HFFc6 (cell line): ENCODE measurements around the gene CALN1. TPM values are rescaled to one million over a fixed set of nuclear protein-coding genes. Genes with fewer than 3 reads are reported as not detected.

ENCODE experiments used
- DNase-seq: peaks from one replicate; pipeline ENCODE4 v3.0.0-alpha.2; 2018
- H3K27ac Mint-ChIP-seq: 2 replicates; pipeline ENCODE4 v1.8.0; 2020; ENCODE audit warnings: mild to moderate bottlenecking, mixed read lengths
- H3K27me3 Mint-ChIP-seq: 2 replicates; pipeline ENCODE4 v1.8.0; 2021; ENCODE audit warnings: mild to moderate bottlenecking, moderate library complexity, mixed read lengths; ENCODE audit not compliant: insufficient read depth
- H3K36me3 Mint-ChIP-seq: 2 replicates; pipeline ENCODE4 v1.8.0; 2021; ENCODE audit warnings: low read depth, mixed read lengths
- H3K4me1 Mint-ChIP-seq: 2 replicates; pipeline ENCODE4 v1.8.0; 2020; ENCODE audit warnings: low read depth, mixed read lengths
- H3K4me3 Mint-ChIP-seq: 2 replicates; pipeline ENCODE4 v1.8.0; 2020; ENCODE audit warnings: mild to moderate bottlenecking, moderate library complexity, mixed read lengths
- H3K9me3 Mint-ChIP-seq: 2 replicates; pipeline ENCODE4 v1.8.0; 2020; ENCODE audit warnings: mild to moderate bottlenecking, mixed read lengths
- total RNA-seq, 6 experiments: library from RNA; stranded (reverse); fragmentation: NEBNext Ultra II Directional; extraction: Animal tissue kit (Norgen Biotek cat#: 25700); gene quantifications; 2 replicates in 1 of 6; 3 replicates in 5 of 6; pipeline ENCODE4 v1.2.3, GENCODE V29; 2021
- TF ChIP-seq, protein P1 (sequence below): fragments of 200-600 bp; sonication (generic); IDR thresholded peaks from 2 replicates; pipeline ENCODE4 v1.5.0; 2021; ENCODE audit warnings: antibody characterized with exemption, mild to moderate bottlenecking

CALN1 gene
- total RNA-seq, 6 experiments from 2014 or later = not detected

DNA sequence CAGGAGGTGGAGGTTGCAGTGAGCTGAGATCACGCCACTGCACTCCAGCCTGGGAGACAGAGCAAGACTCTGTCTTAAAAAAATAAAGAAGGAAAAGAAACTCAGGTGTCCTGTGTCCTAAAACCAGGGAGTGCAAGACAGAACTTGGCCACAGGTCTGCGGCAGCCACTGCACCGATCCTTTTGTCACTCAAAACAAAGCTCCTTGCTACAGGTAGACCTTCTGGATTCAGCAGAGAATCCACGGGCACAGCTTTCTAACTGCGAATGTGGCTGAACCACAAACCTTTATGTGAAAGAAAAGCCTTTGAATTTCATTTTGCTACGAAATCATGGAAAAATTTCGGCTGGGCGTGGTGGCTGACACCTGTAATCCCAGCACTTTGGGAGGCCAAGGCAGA is 634.9 kb downstream of the CALN1 start:
- no peaks in the 10 kb centered on the region for H3K4me1 Mint-ChIP-seq
- no peaks in the 10 kb centered on the region; the same call in 1 of the 2 replicates for H3K27me3 Mint-ChIP-seq
- H3K4me3 Mint-ChIP-seq = no peak overlapping the region

DNA sequence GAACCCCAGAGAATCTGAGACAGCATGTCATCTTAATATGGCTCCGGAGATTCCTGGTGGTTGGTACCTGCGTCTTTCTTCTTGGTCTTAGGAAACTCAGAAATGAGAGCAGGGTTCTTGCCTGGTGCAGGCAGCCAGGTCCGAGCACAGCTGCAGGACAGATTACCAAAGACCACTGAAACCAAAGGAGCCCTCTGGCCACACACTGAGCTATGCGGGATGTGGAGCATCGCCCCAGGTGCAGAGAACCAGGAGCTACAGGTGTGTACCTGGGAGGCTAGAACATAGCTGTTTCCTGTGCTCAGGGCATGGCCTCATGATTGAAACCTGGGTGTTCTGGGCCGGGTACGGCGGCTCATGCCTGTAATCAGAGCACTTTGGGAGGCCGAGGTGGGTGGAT is 635.4 kb downstream of the CALN1 start:
- Mint-ChIP-seq H3K36me3 (no peaks in the 10 kb centered on the region), H3K27me3 (no peaks in the 10 kb centered on the region; the same call in 1 of the 2 replicates), H3K27ac (no peak overlapping the region), H3K4me1 (no peaks in the 10 kb centered on the region), H3K9me3 (peaks cover 25% of the 10 kb centered on the region), H3K4me3 (no peak overlapping the region)
- TF ChIP-seq, protein P1, sequence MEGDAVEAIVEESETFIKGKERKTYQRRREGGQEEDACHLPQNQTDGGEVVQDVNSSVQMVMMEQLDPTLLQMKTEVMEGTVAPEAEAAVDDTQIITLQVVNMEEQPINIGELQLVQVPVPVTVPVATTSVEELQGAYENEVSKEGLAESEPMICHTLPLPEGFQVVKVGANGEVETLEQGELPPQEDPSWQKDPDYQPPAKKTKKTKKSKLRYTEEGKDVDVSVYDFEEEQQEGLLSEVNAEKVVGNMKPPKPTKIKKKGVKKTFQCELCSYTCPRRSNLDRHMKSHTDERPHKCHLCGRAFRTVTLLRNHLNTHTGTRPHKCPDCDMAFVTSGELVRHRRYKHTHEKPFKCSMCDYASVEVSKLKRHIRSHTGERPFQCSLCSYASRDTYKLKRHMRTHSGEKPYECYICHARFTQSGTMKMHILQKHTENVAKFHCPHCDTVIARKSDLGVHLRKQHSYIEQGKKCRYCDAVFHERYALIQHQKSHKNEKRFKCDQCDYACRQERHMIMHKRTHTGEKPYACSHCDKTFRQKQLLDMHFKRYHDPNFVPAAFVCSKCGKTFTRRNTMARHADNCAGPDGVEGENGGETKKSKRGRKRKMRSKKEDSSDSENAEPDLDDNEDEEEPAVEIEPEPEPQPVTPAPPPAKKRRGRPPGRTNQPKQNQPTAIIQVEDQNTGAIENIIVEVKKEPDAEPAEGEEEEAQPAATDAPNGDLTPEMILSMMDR = no peak
- DNase-seq = no peak

More for the DNA sequence above, 634.9 kb downstream of the CALN1 start:
- Mint-ChIP-seq H3K36me3 (no peaks in the 10 kb centered on the region), H3K27ac (no peak overlapping the region), H3K9me3 (peaks cover 30% of the 10 kb centered on the region)
- DNase-seq = no peak
- TF ChIP-seq, protein P1 = no peak

DNA sequence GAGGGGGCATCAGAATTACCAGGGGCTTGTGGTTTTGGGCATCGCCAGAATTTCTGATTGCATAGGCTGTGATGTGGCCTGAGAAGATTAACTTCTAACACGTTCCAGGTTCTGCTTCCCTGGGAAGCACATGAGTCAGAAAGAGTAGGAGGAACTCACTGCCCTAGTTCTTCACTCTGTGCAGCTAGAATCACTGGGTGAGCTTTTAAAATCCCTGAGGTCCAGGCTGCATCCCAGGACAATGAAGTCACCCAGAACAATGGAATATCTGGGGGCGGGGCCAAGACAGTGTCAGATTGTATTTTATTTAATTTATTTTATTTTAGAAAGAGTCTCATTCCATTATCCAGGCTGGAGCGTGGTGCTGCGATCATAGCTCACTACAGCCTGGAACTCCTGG is 636.5 kb downstream of the CALN1 start:
- no peak for DNase-seq
- Mint-ChIP-seq H3K4me1 (no peaks in the 10 kb centered on the region), H3K9me3 (peaks cover 22% of the 10 kb centered on the region), H3K27me3 (no peaks in the 10 kb centered on the region; the same call in 1 of the 2 replicates), H3K27ac (no peak overlapping the region), H3K36me3 (no peaks in the 10 kb centered on the region), H3K4me3 (no peak overlapping the region)
- TF ChIP-seq, protein P1 = no peak

DNA sequence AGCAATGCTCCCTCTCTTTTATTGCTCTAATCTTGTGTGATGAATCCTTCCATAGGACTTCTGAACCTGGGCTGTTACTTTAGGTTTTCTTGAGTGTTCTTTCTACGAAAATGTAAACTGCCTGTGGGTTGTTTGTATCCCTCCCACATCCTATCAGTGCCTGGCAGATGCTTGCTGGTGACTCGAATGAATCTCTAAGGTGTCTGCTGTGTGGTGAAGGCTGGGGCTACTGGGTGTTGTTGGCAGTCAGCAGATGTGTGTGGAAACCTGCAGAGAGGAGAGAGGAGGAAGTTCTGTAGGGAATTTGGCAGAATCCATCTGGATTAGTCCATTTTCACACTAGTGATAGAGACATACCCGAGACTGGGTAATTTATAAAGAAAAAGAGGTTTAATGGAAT is 639.4 kb downstream of the CALN1 start:
- H3K4me3 Mint-ChIP-seq = no peak overlapping the region

DNA sequence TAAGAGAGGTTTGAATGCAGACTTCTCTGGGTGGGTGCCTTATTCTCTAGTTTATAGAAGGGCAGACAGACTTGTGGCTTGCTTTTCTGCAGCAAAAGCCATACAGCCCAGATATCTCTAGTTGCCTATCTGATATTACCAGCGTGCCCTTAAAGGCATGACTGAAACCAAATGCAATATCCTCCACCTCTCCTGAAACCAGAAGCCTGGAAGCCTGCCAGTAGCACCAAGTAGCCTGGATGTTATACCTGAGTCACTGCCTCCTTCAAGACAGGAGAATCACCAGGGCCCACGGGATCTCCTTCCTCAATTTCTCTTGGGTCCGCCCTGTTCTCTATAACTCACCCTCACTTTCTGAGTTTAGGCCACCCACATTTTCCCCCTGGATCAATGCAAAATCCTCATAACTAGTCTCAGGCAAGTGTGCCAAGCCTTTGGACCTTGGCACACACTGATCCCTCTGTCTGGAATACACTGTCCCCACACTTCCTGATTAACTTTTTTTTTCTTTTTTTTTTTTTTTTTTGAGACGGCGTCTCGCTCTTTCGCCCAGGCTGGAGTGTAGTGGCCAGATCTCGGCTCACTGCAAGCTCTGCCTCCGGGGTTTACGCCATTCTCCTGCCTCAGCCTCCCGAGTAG is 641.8 kb downstream of the CALN1 start:
- Mint-ChIP-seq H3K27ac (no peak overlapping the region), H3K27me3 (no peaks in the 10 kb centered on the region; the same call in 1 of the 2 replicates), H3K9me3 (peaks cover 27% of the 10 kb centered on the region), H3K4me3 (no peak overlapping the region), H3K36me3 (no peaks in the 10 kb centered on the region), H3K4me1 (no peaks in the 10 kb centered on the region)
- TF ChIP-seq, protein P1 = no peak
- no peak for DNase-seq

More for the DNA sequence above, 639.4 kb downstream of the CALN1 start:
- Mint-ChIP-seq H3K27ac (no peak overlapping the region), H3K4me1 (no peaks in the 10 kb centered on the region), H3K36me3 (no peaks in the 10 kb centered on the region), H3K27me3 (no peaks in the 10 kb centered on the region; the same call in 1 of the 2 replicates), H3K9me3 (peaks cover 27% of the 10 kb centered on the region)
- TF ChIP-seq, protein P1 = no peak
- no peak for DNase-seq
